ENCODE data around the gene MT2A.

DNA sequence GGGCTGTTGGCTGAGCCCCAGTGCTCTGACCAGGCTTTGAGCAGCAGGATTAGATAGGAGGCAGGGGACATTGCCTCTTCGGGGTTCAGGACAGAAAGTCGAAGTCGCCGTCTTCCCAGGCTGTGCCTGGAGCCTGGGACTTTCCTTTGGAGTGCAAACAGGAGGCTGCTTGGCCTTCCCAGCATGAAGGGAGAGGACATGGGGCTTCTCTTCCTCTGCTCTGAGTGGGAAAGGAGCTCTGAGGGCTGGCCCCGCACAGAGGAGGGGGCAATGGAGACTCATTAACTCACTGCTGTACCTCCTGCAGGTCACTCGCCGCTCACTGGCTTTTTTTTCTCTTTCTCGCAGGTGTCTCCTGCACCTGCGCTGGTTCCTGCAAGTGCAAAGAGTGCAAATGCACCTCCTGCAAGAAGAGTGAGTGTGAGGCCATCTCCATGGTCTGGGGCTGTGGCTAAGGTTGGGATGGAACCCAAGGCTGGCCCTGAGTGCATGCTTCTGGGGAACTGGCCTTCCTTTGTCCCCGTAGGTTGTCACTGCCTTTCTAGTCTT is 50.0 kb downstream of the MT2A start:
- TF ChIP-seq, protein P1, sequence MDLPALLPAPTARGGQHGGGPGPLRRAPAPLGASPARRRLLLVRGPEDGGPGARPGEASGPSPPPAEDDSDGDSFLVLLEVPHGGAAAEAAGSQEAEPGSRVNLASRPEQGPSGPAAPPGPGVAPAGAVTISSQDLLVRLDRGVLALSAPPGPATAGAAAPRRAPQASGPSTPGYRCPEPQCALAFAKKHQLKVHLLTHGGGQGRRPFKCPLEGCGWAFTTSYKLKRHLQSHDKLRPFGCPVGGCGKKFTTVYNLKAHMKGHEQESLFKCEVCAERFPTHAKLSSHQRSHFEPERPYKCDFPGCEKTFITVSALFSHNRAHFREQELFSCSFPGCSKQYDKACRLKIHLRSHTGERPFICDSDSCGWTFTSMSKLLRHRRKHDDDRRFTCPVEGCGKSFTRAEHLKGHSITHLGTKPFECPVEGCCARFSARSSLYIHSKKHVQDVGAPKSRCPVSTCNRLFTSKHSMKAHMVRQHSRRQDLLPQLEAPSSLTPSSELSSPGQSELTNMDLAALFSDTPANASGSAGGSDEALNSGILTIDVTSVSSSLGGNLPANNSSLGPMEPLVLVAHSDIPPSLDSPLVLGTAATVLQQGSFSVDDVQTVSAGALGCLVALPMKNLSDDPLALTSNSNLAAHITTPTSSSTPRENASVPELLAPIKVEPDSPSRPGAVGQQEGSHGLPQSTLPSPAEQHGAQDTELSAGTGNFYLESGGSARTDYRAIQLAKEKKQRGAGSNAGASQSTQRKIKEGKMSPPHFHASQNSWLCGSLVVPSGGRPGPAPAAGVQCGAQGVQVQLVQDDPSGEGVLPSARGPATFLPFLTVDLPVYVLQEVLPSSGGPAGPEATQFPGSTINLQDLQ (CRISPR knock-in tag; IDR thresholded peaks at IDR 0.05) = no peak
- TF ChIP-seq RNF2 (conservative IDR thresholded peaks at IDR 0.05; ENCODE audit: low read depth) = no peak
- no peak for TF ChIP-seq ETV6 (CRISPR knock-in tag; conservative IDR thresholded peaks at IDR 0.05)
- 0 out of 2 replicates have a peak, but pooled peaks have one; percentile 4 for TF ChIP-seq MYC (CRISPR knock-in tag; IDR thresholded peaks at IDR 0.05; ENCODE audit: borderline replicate concordance)
- TF ChIP-seq TGIF2 (CRISPR knock-in tag; IDR thresholded peaks at IDR 0.05) = no peak
- TF ChIP-seq ZNF280B (CRISPR knock-in tag; IDR thresholded peaks at IDR 0.05; ENCODE audit: borderline replicate concordance) = no peak
- TF ChIP-seq EHMT2 (IDR thresholded peaks at IDR 0.05; ENCODE audit: borderline replicate concordance, low read depth, low read length) = no peak
